HG03066 (cell line): ENCODE measurements around the gene BCL2L1.
"Not testable (repeated sequence)": the region's sequence is repeated elsewhere in the genome, so short reads cannot be mapped to it uniquely, and the experiment has no call there.

ENCODE experiments used
- ATAC-seq: cut with Tn5 transposase; IDR thresholded peaks from one replicate; pipeline ENCODE4 v1.9.1; 2021; ENCODE audit warnings: low read depth; ENCODE audit not compliant: unreplicated experiment

The BCL2L1 gene

DNA sequence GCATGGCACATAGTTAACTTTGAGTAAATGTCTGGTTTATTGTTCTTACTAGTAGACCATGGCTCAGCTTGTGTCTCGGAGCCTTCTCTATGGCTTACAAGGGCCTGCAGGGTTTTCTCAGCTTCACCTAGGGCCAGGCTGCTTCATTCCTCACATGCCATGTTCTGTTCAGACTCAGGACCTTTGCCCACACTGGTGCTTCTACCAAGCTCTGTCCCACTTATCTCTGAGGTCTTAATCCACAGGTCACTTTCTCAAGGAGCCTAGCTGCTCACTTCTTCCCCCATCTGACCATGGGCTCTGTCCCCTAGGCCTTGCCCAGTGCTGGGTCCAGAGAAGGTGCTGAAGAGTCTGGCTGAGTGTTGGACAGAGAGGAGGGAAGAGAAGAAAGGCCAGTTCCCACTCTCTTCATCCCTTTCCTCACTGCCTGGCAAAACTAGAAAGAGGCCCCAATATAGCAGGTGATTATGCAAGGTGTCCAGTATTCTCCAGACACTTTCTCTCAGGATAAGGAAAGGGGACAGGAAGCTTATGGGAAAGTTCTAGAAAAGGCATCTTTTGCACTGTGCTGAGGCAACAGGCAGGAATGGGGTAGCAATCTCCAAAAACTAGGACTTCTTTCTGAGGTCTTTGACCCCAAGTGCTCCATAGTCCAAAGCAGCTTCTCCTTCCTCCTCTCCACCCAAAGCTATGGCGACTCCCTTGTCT, 45.0 kb downstream of the BCL2L1 start:
- ATAC-seq: no peak

DNA sequence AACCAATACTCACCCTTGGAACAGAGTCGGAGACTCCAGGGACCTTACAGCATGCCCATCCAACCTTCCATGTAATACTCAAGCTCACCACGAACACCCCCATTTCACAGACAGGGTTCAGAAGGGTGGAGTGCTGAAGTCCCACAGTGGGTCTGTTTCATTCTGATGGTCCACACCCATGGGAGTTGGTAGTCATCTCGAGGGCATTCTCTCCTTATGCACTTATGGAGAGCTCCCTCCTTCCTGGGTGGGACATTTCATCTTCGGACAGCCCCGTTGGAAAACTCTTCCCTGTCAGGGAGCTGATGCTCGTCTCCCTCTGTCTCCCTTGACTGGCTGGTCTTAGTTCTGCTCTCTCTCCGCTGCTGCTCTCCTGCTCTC, 46.1 kb downstream of the BCL2L1 start:
- no peak for ATAC-seq

DNA sequence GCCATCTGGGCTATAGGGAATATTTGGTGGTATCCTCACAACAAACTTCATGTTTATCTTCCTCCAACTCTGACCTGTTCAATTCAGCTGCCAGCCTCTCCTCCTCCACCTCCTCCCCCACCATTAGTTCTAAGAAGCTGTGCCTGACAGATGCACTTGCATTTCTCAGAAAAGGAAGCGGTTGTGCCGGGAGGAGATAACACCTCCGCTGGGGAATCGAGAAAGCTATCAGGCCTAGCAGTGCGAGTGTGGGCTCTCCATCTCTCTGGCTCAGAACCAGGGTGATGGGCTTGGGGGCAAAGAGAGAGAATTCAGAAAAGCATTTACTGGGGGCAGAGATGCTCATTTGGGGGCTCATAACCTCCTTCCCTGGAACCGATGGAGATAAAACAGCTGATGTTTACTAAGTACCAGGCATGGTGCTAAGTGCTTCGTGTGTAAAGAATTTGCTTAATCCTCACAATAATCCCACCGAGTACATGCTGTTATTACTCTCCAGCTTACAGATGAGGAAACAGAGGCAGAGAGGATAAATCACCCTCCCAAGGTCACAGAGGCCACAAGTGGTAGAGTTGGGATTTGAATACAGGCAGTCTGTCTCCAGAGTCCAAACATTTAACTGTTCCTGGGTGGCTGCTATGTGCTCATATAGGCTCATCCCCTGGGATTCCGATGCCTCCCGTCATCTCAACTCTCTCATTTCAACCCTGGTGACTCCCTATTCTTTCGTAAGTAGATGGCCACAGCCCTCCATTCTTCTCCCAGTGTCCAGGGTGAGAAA, 46.6 kb downstream of the BCL2L1 start:
- ATAC-seq: no peak

DNA sequence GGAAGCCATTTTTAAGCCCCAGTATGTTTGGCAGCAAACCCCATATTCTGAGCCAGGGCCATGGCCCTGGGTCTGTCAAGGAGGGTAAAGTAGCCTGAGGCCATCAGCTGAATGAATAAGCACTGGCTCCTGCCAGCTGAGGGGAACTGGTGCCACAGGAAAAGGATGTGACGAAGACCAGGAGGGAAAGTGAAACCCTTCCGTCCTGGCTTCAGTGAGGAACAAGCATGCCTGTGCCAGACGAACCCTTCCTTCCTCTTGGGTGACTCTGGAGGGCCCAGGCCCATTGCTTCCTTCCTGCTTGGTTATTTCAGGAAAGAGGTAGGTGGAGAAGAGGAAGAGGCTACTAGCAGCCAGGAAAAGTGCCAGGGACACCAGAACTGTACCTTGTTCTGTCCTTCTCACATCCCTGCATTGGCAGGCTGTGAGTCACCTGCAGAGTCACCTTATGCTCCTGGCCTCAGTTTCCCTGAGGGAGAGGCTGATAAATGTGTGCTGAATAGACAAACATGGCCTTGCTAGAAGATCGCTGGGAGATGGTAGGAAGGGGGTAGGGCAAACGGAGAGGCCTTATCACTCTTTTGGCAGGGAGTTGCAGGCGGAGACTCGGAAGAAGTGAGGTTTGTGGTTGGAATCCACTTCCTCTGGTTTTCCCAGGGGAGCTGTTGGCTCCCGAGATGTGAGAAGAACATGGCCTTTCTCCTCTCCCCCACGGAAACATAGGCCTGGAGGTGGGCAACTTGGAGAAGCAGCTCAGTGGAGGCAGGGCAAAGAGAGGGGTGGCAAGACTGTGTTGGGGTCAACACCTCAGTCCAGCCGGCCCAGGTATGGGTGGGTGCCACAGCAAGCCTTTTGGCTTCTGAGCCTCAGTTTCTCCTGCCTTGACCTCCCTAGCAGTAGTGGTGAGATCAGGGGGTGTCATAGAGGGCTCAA, 47.5 kb downstream of the BCL2L1 start:
- no peak for ATAC-seq

DNA sequence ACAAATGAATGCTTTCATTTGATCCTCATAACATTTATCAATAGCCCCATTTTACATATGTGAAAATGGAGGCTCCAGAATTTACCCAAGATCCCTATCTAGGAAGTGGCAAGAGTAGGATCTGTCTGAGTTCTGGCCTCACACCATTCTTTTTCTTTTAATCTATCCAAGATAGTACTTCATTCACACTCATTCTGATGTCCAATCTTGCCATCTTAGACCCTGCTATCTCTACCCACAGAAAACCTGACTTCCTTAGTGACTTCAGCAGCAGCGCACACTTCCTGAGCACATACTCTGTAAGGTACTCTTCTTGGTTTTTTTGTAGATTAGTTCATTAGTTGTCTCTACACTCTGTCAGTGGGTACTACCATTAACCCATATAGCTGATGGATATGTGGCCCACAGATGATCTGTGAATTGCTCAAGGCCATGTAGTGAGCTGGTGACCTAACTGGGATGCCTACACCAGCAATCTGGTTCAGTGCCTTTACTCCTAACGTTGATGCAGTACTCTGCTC, 48.7 kb downstream of the BCL2L1 start:
- no peak for ATAC-seq

DNA sequence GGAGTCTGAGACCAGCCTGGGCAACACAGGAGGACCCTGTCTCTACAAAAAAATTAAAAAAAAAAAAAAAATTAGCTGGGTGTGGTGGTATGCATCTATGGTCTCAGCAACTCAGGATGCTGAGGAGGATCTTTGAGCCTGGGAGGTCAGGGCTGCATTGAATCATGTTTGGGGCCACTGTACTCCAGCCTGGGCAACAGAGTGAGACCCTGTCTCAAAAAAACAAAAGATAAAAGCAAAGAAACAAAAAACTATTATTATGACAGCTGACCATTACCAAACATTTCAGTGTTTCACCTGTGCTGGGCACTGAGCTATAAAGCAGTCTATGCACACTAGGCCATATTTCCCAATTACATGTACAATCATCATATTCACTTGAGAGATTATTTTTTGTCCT, 49.2 kb downstream of the BCL2L1 start:
- no peak for ATAC-seq

DNA sequence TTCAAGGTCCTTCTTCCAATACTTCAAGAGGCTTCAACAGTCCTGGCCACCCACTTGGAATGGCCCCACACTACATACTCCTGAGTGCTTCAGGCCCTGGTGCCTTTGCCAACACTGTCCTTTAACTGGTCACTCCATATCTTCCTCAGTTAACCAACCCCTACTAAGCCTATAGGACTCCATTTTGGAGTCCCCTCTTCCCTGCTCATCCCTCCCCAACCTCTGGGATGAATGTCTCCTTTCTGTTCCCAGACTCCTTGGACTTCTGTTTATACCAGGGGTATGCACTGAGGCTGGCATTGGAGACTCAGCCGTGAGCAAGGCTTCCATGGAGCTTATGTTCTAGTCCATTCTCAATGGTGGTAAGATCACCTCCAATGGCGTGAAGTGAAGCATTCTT, 51.3 kb downstream of the BCL2L1 start:
- no peak for ATAC-seq

DNA sequence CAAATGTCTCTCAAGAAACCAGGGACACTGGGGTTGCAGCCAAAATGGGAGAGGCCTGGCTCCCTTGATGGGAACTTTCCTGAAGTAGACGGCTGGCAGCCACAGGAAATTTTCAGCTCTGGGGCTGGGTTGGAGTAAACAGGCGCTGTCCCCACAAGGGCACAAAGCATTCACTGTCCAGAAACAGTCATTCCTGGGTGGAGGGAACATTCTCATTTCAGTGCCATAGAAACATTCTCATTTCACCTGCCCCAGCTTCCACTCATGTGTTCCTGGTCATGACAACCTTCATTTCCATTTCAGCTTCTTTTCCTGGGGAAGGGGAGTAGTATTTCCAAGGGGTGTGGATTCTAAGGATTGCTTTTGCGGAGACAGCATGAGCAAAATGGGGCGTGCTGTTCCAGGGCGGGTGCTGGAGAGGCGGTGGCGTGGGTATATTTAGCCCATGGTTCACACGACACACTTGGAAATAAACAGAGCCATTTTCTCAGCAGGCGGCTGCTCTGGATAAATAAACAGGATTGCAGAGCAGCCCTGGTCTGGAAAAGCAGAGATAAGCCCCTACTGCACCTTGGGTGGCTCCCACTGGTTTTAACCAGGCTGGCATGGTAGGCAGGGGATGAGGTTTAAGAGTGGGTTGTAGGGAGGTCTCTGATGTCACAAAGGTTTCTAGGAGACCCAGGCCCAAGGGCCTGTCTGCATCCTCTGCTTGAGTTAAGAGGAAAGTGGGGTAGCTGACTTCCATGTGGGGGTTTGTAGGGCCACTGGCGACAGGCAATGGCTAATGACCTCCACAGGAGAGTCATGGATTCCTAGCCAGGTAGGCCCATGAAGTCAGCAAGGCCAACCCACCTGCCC, 52.1 kb downstream of the BCL2L1 start:
- ATAC-seq: no peak

DNA sequence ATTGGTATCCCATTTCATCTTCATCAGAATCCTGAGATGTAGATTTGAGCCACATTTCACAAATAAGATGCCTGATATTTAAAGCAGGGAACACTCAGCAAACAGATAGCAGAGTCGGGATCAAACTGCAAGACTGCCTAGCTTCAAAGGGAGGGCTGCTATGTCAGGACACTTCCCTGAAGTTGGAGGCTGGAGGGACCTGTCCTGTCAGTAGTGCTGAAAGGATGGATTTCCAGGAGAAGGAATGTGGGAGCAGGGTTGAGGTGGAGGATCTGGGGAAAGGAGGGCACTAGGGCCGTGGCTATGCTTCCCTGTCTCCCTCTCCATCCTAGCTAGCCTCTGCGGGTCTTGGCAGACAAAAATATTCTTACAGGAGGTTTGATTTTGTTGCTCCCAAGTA, 52.8 kb downstream of the BCL2L1 start:
- ATAC-seq: no peak

DNA sequence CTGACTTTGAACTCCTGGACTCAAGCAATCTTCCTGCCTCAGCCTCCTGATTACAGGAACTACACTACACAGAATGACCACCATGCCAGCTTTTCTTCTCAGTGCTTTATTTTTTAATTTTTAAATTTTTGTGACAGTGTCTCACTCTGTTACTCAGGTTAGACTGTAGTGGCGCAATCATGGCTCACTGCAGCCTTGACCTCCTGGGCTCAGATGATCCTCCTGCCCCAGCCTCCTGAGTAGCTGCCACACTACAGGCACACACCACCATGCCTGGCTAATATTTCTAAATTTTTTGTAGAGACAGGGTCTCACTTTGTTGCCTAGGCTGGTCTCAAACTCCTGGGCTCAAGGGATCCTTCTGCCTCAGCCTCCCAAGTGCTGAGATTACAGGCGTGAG, 53.7 kb downstream of the BCL2L1 start:
- not testable (repeated sequence) for ATAC-seq

DNA sequence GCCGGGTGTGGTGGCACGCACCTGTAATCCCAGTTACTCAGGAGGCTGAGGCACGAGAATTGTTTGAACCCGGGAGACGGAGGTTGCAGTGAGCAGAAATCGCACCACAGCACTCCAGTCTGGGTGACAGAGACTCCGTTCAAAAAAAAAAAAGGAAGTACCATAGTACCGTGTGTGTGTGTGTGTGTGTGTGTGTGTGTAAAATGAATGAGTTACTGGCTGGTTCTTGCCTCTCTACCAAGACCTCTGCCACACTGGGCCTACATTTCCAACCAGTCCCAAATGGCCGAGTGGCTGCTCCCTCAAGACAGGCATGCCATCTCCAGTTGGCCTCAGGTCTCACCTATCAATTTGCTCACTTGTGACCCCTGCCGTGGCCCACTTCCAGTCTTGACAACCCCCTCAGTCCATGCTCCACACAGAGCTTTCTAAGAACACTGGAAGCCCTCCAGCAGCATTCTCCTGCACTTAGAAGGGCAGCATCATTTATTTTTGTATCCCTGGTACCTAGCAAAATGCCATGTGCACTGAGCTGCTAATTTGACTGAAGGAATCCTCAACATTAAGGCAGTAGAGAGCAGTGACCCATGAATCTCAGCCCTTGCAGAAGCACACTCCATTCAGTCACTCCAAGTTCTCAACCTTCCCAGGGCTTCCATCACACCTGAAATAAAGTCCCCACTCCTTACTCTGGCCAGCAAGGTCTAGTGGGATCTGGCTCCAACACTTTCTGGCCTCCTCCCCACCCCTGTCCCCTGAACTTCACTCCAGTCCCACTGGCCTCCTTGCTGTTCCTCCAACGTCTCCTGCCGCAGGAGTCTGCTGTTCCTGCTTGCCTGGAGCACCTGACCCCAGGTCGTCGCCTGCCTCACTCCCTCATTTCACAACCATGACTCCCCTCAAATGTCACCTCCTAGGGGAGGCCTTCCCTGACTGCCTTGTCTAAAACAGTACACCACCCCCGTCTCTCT, 55.1 kb downstream of the BCL2L1 start:
- no peak for ATAC-seq

DNA sequence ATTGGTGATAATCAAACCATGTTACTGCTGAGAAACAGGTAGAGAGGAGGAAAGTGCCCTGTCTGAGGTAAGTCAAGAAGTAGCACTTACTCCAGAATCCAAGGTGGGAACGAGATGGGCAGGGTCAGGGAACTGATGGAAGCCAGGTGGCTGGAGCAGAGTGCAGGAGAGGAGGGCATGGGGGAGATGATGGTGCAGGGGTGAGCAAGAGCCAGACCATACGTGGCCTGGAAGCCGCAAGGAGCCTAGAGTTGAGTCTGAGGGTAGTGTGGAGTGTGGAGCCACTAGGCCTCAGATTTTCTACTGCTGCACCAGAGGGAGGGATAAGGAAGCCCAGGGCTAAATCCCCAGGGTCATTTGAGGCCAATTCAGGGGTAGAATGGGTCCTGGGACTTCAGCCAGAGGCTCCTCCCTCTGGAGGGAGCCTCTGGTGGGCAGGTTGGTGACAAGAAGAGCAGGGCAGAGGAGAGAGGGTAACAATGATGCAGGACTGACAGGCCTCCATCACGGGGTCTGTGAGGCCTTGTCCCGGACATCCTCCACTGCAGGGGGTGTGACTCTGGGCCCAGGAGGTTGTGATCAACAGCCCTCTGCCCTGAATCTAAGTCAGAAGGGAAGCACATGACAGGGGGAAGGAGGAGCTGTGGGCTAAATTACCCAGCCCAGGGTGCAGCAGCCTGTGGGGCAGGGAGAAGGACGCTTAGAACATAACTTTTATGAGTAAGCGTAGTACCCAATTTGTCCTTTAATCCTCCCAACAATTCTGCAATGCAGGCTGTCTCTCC, 56.2 kb downstream of the BCL2L1 start:
- ATAC-seq: no peak

DNA sequence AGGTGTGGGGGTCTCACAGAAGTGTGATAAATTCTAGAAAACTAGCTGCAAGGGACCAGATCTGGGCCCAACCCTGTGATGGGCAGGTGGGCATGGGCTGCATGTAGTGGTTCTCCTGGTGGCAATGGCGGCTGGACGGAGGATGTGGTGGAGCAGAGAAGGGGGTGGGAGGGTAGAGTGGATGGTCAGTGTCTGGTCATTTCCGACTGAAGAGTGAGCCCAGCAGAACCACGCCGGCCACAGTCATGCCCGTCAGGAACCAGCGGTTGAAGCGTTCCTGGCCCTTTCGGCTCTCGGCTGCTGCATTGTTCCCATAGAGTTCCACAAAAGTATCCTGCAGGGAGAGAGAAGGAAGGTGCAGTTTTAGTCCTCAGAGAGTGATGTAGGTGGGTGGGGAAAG, 56.9 kb downstream of the BCL2L1 start:
- no peak for ATAC-seq

DNA sequence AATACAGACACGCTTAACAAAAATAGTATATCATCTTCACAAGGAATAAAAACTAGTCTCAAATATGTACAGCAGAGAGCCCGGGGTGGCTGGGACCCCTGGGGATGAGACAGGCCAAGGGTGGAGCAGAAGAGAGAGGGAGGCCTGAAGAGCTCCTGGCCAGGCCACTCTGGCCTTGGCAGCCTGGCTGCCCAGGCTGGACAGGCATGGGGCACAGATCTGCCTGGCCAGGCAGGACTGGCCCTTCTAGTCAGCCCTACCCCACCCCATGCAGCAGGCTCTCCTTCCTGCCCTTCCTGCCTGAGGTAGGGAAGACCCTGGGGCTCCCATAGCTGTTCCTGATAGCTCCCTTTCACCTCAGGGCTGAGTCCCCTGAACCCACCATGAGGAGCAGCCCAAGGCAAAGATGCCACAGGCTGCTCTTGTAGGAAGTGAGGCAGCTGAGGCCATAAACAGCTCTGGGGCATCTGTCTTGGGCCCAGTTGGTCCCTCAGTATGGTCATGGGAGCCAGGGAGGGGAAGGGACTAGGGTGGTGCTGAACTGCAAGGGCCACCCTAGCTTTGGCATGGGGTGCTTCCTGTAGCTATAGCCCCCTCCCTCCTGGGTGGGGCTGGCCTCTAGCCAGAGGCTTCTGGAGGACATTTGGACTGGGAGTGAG, 57.8 kb downstream of the BCL2L1 start:
- no peak for ATAC-seq

DNA sequence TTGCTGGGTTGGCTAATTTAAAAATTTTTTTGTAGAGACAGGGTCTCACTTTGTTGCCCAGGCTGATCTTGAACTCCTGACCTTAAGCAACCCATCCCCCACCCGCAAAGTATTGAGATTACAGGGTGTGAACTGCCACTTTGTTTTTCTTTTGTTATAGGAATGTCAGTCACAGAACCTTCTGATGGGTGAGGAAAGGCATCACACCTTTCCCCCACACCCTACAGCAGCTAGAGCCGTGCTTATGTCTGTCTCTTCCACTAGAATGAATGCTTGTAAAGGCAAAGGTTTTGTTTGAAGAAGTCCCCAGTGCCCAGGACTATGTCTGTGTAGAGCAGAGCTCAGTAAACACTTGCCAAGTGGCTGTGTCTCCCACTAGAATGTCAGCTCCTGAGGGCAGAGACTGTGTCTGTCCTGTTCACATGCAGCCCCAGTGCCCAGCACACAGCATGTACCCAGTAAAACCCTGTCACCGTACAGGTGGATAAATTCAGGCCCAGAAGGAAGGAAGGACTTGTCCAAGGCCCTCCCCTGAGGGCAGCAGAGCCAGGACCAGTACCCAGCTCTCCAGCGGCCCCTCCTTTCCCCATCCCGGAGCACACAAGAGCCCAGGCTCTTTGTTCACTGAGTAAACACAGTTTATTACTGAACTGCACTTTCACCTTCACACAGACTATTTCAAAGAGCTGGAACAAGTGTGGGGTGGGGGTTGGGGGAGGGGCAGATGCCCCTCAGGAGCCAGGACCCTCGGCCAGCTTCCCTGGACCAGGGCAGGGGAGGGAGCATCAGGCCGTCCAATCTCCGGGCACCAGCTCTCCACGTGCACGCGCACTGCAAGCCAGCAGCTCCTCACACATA, 58.6 kb downstream of the BCL2L1 start:
- ATAC-seq: no peak

DNA sequence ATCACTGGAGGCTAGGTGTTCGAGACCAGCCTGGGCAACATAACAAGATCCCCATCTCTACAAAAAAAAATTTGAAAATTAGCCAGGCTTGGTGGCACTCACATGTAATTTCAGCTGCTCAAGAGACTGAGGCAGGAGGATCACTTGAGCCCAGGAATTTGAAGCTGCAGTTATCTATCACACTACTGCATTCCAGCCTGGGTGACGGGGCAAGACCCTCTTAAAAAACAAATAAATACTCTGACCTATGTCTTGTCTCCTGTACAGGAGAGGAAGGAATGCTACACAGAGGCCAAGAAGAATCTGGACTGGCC, 59.2 kb downstream of the BCL2L1 start:
- no peak for ATAC-seq

DNA sequence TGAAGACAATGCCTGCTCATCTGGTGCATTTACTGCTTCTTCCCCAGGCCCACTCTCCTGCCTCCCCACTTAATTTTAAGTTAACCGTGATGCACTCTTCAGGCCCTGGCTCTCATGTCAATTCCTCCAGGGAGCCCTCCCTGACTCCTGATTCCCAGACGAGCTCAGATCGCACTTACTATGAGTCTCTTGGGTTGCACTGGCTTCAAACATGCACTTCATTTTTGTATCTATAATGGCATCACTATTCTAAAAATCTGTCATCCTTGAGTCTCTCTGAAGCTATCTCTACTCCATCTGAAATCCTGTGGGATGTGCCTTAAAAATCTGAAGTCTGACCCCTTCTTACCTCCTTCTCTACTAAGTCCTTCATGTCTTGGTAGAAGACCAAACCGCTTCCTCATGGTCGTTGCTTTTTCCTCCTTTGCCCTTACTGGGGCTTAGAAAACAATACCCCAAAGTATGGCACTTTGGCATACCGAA, 60.3 kb downstream of the BCL2L1 start:
- ATAC-seq: no peak
